NCI-H510A treated with DMSO at 0.1 percent for 48 hours (cell line): ENCODE measurements around the gene CLN6.

Experiments
- DNase-seq: peaks from one replicate; lab custom pipeline; 2025; lab: John Stamatoyannopoulos, UW

CLN6 gene

GRCh38 chr15:68229386-68230156 is at the start of gene CLN6:
TSS of gene CLN6 (minus strand) at chr15:68229728. CDS start at chr15:68229584, 144 bp downstream.
- DNase-seq, result peak; percentile 55

GRCh38 chr15:68278595-68279405 is 49.3 kb upstream of the CLN6 start:
- DNase-seq, result no peak

- DNase-seq, result no peak
Measured at GRCh38 chr15:68278345-68278594, 48.7 kb upstream of the CLN6 start.

- peak; percentile 80 for DNase-seq
Measured at GRCh38 chr15:68277603-68278344, 48.2 kb upstream of the CLN6 start, which contains the start of gene FEM1B. TSS of gene FEM1B (plus strand) at chr15:68277745. CDS start at chr15:68278418, 673 bp downstream.

GRCh38 chr15:68277131-68277602 is 47.6 kb upstream of the CLN6 start:
- peak; percentile 47 for DNase-seq

- no peak for DNase-seq
Measured at GRCh38 chr15:68276668-68277067, 47.1 kb upstream of the CLN6 start.

- DNase-seq, result peak; percentile 25
Measured at GRCh38 chr15:68275165-68275746, 45.7 kb upstream of the CLN6 start.

GRCh38 chr15:68274201-68274848 is 44.8 kb upstream of the CLN6 start:
- DNase-seq, result no peak

- no peak for DNase-seq
Measured at GRCh38 chr15:68272721-68273271, 43.3 kb upstream of the CLN6 start.

GRCh38 chr15:68271854-68272471 is 42.4 kb upstream of the CLN6 start:
- peak; percentile 47 for DNase-seq

GRCh38 chr15:68268405-68268804 is 38.9 kb upstream of the CLN6 start:
- no peak for DNase-seq

GRCh38 chr15:68265674-68266073 is 36.1 kb upstream of the CLN6 start:
- no peak for DNase-seq

- DNase-seq, result no peak
Measured at GRCh38 chr15:68265081-68265480, 35.6 kb upstream of the CLN6 start.

- no peak for DNase-seq
Measured at GRCh38 chr15:68264282-68264681, 34.8 kb upstream of the CLN6 start.

GRCh38 chr15:68262514-68263356 is 33.2 kb upstream of the CLN6 start:
- DNase-seq, result no peak

- no peak for DNase-seq
Measured at GRCh38 chr15:68261980-68262379, 32.5 kb upstream of the CLN6 start.

GRCh38 chr15:68261241-68261640 is 31.7 kb upstream of the CLN6 start:
- no peak for DNase-seq

- peak; percentile 55 for DNase-seq
Measured at GRCh38 chr15:68259883-68260282, 30.4 kb upstream of the CLN6 start.

GRCh38 chr15:68258692-68259091 is 29.2 kb upstream of the CLN6 start:
- no peak for DNase-seq
